Measurements from ENCODE around the gene JUP.

JUP gene

DNA sequence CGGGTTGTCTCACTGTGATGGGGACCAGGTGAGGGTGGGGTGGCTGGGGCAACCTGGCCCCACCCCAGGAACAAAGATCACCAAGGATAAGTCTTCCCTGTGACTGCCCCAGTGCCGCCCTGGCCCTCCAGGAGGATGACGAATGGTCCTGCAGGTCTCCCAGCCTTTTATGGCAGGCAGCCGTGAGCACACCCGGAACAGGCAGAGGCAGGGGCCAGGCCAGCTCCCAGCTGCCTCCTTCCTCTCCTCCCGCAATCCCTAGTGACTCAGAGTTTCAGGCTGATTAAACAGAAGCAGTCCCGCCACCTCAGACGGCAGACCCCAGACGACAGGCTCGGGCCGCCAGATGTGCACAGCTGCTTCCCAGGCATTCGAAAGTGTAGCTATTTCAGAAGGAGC, 13.3 kb downstream of the JUP start:
- peak; percentile 47 for DNase-seq (ENCODE audit: extremely low spot score)
- CTCF ChIA-PET: interaction anchor here (2.7 kb wide), 1 partner anchor 13 kb away, joined by 27 read pairs; the partner anchor contains the start of gene JUP
- TF ChIP-seq NFRKB (IDR thresholded peaks at IDR 0.05) (no peak), FOXK2 (IDR thresholded peaks at IDR 0.05) (no peak), ELF4 (IDR thresholded peaks at IDR 0.05) (no peak), SP1 (IDR thresholded peaks at IDR 0.05) (no peak), FOXA1 (IDR thresholded peaks at IDR 0.05) (no peak), BHLHE40 (IDR thresholded peaks at IDR 0.05; ENCODE audit: borderline replicate concordance) (no peak), SUZ12 (IDR thresholded peaks at IDR 0.05) (no peak), HDGF (IDR thresholded peaks at IDR 0.05; ENCODE audit: borderline replicate concordance) (no peak), LEF1 (IDR thresholded peaks at IDR 0.05; ENCODE audit: borderline replicate concordance) (no peak)
- TF ChIP-seq, protein P1, sequence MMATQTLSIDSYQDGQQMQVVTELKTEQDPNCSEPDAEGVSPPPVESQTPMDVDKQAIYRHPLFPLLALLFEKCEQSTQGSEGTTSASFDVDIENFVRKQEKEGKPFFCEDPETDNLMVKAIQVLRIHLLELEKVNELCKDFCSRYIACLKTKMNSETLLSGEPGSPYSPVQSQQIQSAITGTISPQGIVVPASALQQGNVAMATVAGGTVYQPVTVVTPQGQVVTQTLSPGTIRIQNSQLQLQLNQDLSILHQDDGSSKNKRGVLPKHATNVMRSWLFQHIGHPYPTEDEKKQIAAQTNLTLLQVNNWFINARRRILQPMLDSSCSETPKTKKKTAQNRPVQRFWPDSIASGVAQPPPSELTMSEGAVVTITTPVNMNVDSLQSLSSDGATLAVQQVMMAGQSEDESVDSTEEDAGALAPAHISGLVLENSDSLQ (IDR thresholded peaks at IDR 0.05): no peak
- POLR2A ChIA-PET: interaction anchor here (1.3 to 5.8 kb wide), 4 partner anchors 12 to 85 kb away, joined by 3 to 44 read pairs (median 11); partner anchors contain the start of genes EIF1 and JUP

DNA sequence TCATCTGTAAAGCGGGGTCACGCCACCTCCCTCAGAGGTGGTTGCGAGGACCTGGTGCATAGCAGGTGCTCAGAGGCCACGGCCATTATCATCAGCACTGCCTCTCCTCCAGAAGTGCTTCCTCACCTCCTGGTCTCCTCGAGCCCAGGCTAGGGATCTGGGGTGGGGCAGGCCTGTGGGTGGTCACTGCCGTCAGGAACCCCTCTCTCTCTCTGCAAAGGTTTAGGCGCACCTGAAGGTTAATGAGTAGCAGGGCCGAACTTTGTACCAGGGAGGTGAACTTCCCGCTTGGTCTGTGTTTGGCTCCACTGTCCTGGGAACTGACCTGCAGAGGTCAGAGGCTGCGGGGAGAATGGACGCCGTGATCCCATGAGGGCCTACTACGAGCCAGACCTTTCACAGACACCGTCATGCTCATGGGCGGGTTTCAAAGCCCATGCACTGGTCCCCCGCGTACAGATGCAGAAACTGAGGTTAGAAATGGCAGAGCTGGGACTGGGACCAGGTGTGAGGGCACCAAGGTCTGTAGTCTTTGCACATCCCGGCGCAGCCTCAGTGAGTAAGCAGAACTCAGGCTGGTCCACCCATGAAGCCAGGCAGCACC, 13.8 kb downstream of the JUP start:
- CTCF ChIA-PET: interaction anchor here (2.7 kb wide), 1 partner anchor 13 kb away, joined by 27 read pairs; the partner anchor contains the start of gene JUP
- TF ChIP-seq FOXM1 (IDR thresholded peaks at IDR 0.05; ENCODE audit: borderline replicate concordance) (no peak), ARNT (IDR thresholded peaks at IDR 0.05) (no peak), LEF1 (IDR thresholded peaks at IDR 0.05; ENCODE audit: borderline replicate concordance) (no peak), HDGF (IDR thresholded peaks at IDR 0.05; ENCODE audit: borderline replicate concordance) (no peak), SUZ12 (IDR thresholded peaks at IDR 0.05) (no peak), ZNF384 (IDR thresholded peaks at IDR 0.05) (no peak), FOXA1 (IDR thresholded peaks at IDR 0.05) (no peak), TARDBP (IDR thresholded peaks at IDR 0.05) (no peak), L3MBTL2 (conservative IDR thresholded peaks at IDR 0.05) (no peak), FOXK2 (IDR thresholded peaks at IDR 0.05) (no peak)
- POLR2A ChIA-PET: interaction anchor here (1.3 to 5.8 kb wide), 3 partner anchors 13 to 84 kb away, joined by 3 to 44 read pairs (median 19); partner anchors contain the start of genes EIF1 and JUP
- no peak for DNase-seq (ENCODE audit: extremely low spot score)

DNA sequence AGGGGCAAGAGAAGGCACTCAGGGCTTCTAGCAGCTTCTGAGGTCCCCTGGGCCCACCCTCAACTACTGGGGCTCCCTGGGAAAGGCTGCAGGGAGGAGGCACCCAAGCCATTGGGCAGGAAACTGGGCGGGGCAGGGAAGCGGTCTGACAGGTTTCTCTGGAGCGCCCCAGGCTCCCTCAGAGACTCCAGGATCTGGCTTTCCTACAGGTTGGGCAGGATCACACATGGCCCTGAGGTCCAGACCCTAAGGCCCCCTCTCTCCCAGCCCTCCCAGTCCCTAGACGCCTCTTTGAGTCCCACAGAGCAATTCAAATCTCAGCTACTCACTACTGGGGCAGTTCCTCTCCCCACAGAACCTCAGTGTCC, 14.3 kb downstream of the JUP start:
- POLR2A ChIA-PET: interaction anchor here (2.5 to 2.9 kb wide), 2 partner anchors 14 to 84 kb away, joined by 8 to 19 read pairs; partner anchors contain the start of genes EIF1 and JUP
- no peak for DNase-seq (ENCODE audit: extremely low spot score)
- TF ChIP-seq LEF1 (IDR thresholded peaks at IDR 0.05; ENCODE audit: borderline replicate concordance) (no peak), NFRKB (IDR thresholded peaks at IDR 0.05) (no peak), ZNF384 (IDR thresholded peaks at IDR 0.05) (no peak), FOXM1 (IDR thresholded peaks at IDR 0.05; ENCODE audit: borderline replicate concordance) (no peak)
- TF ChIP-seq, protein P1 (IDR thresholded peaks at IDR 0.05): no peak
- CTCF ChIA-PET: no interaction called here

GRCh38 chr17:41771389-41772206, 14.9 kb downstream of the JUP start:
- TF ChIP-seq L3MBTL2 (conservative IDR thresholded peaks at IDR 0.05) (no peak), FOXM1 (IDR thresholded peaks at IDR 0.05; ENCODE audit: borderline replicate concordance) (no peak), ZNF384 (IDR thresholded peaks at IDR 0.05) (no peak), FOXK2 (IDR thresholded peaks at IDR 0.05) (no peak), SUZ12 (IDR thresholded peaks at IDR 0.05) (no peak), ARNT (IDR thresholded peaks at IDR 0.05) (no peak), CTBP1 (IDR thresholded peaks at IDR 0.05; ENCODE audit: borderline replicate concordance) (no peak), ELF4 (IDR thresholded peaks at IDR 0.05) (no peak), FOXA1 (IDR thresholded peaks at IDR 0.05) (no peak), TARDBP (IDR thresholded peaks at IDR 0.05) (no peak), HDGF (IDR thresholded peaks at IDR 0.05; ENCODE audit: borderline replicate concordance) (no peak)
- TF ChIP-seq, protein P1 (IDR thresholded peaks at IDR 0.05): no peak
- POLR2A ChIA-PET: interaction anchor here (0.6 to 2.5 kb wide), 2 partner anchors 14 to 83 kb away, joined by 4 to 8 read pairs; partner anchors contain the start of genes EIF1 and JUP
- CTCF ChIA-PET: no interaction called here
- no peak for DNase-seq (ENCODE audit: extremely low spot score)

DNA sequence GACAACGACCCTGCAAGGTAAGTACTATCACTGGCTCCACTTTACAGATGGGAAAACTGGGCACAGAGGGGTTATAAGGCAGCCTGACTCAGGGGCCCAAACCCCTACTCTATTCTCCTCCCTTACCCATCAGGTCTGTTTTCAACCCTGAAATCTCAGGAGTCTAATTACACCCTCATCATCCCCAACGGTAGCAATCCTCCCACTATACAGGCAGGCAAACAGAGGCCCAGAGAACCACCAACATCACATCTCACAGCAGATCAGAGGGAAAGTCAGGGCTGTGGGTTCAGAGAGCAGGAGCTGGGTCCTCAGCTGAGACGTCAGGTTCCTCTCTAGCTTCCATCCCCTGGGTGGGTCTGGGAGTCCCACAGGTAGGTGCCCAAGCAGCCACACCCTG, 16.5 kb downstream of the JUP start:
- CTCF ChIA-PET: interaction anchor here (0.6 kb wide), 1 partner anchor 202 kb away, joined by 4 read pairs; no protein-coding TSS in a partner anchor
- TF ChIP-seq L3MBTL2 (conservative IDR thresholded peaks at IDR 0.05) (no peak), SP1 (IDR thresholded peaks at IDR 0.05) (no peak), FOXK2 (IDR thresholded peaks at IDR 0.05) (no peak), ZNF384 (IDR thresholded peaks at IDR 0.05) (no peak), LEF1 (IDR thresholded peaks at IDR 0.05; ENCODE audit: borderline replicate concordance) (no peak), FOXA1 (IDR thresholded peaks at IDR 0.05) (no peak), HDGF (IDR thresholded peaks at IDR 0.05; ENCODE audit: borderline replicate concordance) (no peak), NFRKB (IDR thresholded peaks at IDR 0.05) (no peak), CTBP1 (IDR thresholded peaks at IDR 0.05; ENCODE audit: borderline replicate concordance) (no peak)
- TF ChIP-seq, protein P1 (IDR thresholded peaks at IDR 0.05): no peak
- DNase-seq (ENCODE audit: extremely low spot score): no peak
- POLR2A ChIA-PET: interaction anchor here (2.5 kb wide), 1 partner anchor 16 kb away, joined by 8 read pairs; the partner anchor contains the start of gene JUP
